Stimulated activated naive CD4-positive, alpha-beta T cell treated with Interleukin-2 at 50 U/mL for 16 hours (primary cell): Measurements from ENCODE around the gene LRFN4.
"Not testable (repeated sequence)": the region's sequence is repeated elsewhere in the genome, so short reads cannot be mapped to it uniquely, and the experiment has no call there.

Experiments
- DNase-seq: peaks from one replicate; lab custom pipeline; 2025; lab: John Stamatoyannopoulos, UW

LRFN4 gene

DNA sequence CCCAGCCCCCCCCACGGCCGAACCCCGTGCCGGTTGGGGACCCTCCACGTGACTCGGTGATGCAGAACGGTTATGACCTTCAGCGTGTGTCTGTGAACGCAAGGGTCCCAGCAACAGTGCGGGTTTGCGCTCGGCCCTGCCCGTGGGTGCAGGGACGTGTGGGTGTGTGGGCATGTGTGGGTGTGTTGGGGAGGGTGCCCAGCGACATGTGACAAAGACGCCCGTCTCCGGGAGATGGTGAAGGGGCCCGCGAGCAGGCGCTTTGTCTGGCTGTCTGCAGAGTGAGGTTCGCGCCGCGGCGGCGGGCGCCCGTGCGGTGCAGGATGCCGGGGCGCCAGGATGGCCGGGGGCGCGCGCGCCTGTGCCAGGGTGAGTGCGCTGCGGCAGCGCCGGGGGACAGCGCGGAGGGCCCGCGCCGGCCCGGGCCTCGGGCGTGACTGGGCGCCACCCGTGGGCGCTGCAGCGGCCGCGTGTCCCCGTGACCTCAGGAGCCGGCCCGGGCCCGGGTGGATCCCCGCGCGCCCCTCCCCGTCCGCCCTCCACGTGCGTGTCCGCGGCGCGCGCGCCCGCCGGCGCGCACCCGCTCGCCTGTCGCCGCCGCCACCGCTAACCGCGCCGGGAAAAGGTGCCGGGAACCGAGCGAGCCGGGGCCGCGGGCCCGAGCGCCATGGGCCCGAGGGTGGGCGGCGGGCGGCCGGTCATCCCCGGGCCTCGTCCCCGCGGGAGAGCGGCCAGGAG lies at the start of gene LRFN4:
Gene LRFN4 (plus strand): TSS at position 569 of the 738 bp plus-strand sequence. CDS start 681 bp downstream, outside the sequence.
- no peak for DNase-seq

GRCh38 chr11:66809592-66809991 lies 47.3 kb upstream of the LRFN4 start:
- no peak for DNase-seq

DNA sequence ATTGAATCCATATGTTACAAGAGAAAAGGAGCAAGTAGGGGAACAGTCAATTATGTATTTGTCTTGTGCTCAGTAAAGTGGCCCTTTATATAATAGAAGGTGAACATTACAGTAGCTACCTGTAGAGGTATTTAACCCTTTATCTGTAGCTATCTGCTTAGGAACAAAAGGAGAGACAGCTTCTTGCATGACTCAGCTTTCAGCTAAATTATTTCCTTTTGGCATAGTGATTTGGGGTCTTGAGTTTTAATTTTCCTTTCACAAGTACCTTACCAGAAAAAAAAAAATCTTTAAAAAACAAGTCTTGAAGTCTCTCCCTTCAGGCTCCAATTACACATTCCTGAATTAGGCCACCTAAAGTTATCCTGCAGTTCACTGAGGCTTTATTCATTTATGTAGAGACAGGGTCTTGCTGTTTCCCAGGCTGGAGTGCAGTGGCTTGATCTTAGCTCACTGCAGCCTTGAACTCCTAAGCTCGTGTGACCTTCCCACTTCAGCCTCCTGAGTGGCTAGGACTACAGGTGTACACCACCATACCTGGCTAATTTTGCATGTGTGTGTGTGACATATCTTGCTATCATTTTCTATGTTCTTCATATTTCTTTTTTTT lies 46.2 kb upstream of the LRFN4 start:
- DNase-seq = no peak

DNA sequence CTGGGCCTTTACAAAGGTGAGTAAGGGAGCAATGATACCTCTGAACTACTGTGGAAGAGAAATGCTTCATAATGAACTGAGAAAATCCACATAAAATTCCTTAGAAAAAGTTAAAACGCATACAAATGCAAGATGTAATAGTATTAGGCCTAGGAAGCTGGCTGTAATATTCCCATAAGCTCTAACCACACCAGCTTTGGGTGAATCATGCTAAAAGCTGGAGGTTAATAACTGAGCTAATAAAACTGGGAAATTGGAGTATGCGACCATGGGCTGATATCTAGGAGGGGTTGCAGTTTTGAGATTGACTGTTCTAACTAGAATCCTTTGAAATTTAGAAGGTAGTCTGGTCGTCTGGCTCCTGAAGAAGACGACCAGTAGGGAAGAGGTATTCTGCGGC lies 42.2 kb upstream of the LRFN4 start:
- no peak for DNase-seq

DNA sequence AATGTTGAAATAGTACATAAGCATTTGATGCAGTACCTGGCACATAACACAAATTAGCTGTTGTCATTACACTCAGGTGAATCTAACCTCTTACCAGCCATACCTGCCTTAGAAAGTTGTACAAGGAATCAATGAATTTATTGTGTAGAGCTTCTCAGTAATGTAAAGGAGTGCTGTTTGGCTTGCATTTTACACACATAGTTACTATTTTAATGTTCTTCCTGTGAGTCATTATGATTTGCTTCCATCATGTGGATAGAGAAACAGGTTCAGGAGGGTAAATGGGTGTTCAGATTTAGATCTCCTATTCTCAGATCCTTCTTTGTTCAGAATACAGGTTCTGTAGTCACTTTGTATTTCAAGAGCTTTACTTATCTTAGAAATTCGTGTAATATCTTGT lies 41.2 kb upstream of the LRFN4 start:
- DNase-seq = no peak

GRCh38 chr11:66818231-66818955 lies 38.5 kb upstream of the LRFN4 start:
- no peak for DNase-seq

GRCh38 chr11:66820381-66820780 lies 36.5 kb upstream of the LRFN4 start:
- DNase-seq = no peak

DNA sequence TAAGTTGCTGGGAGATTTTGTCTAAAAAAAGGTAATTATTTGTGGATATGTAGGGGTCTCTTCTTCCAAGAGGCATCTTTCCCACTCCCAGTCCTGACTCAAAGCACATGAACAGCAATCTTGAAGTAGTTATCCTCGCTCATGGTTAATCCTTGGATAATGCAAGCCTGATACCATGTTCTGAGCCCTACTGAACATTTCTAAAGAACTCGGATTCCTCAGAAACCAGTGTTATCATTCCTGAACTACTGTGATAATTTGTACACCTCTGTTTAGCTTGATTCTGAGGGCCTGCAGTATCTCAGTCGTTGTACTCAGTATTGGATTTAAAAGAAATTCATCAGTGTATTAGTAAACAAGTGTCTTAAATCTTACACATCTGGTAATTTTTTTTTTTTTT lies 36.0 kb upstream of the LRFN4 start:
- no peak for DNase-seq

DNA sequence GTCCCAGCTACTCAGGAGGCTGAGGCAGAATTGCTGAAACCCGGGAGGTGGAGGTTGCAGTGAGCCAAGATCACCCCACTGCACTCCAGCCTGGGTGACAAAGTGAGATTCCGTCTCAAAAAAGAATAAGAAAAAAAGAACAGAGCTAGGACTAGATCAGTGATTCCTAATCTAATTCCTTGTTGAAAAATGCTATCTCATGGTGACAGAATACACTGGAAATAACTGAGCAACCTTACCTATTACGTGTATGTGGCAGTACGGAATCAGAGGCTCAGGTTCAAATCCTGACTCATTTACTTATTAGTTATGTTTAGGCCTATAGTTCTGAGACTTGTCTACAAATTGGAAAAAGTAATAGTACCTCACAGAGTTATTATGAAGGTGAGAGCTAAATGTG lies 33.2 kb upstream of the LRFN4 start:
- no peak for DNase-seq

GRCh38 chr11:66824573-66824972 lies 32.3 kb upstream of the LRFN4 start:
- DNase-seq = not testable (repeated sequence)

DNA sequence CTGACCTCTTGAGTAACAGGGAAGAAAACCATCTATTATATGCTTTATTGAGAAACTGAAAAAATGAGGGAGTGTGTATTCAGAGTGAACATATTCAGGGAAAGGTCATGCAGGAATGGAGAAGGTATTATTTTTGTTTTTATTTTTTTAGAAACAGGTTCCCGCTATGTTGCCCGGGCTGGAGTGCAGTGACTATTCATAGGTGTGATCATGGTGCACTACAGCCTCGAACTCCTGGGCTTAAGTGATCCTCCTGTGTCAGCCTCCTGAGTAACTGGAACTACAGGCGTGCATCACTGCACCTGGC lies 22.4 kb upstream of the LRFN4 start:
- DNase-seq = no peak

- DNase-seq = no peak
Measured at GRCh38 chr11:66834943-66835342, 21.9 kb upstream of the LRFN4 start.

- DNase-seq = no peak
Measured at GRCh38 chr11:66835768-66836405, 21.0 kb upstream of the LRFN4 start.

GRCh38 chr11:66840317-66841091 lies 16.4 kb upstream of the LRFN4 start:
- DNase-seq = no peak

DNA sequence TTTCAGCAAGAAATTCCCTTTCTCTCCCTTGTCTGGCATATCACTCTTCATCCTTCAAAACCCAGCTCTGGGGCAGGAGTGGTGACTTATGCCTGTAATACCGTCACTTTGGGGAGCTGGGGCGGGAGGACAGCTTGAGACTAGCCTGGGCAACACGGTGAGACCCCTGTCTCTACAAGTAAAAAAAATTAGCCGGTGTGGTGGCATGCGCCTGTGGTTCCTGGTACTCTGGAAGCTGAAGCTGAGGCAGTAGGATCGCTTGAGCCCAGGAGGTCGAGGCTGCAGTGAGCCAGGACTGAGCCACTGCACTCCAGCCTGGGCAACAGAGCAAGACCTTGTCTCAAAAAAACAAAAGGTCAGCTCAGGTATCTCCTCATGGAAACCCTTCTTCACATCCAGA lies 15.0 kb upstream of the LRFN4 start:
- no peak for DNase-seq

DNA sequence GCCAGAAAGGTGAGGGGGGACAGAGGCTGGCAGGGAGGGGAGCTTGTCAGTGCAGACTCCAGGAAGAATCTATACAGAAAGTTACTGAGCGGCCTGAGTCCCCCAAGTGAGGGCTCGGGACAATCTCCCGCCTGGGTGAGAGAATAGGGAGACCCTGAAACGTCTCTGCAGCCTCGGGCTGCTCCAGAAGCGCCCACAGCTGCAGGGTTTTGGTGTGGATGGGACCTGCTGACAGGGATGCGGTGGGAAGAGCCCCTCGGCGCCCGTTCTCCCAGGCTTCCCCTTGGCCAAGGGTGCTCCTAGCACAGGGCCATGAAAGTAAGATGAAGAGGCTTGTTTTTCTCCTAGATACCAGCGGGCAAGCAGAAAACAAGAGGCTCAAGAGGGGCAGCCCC lies 14.4 kb upstream of the LRFN4 start:
- no peak for DNase-seq

DNA sequence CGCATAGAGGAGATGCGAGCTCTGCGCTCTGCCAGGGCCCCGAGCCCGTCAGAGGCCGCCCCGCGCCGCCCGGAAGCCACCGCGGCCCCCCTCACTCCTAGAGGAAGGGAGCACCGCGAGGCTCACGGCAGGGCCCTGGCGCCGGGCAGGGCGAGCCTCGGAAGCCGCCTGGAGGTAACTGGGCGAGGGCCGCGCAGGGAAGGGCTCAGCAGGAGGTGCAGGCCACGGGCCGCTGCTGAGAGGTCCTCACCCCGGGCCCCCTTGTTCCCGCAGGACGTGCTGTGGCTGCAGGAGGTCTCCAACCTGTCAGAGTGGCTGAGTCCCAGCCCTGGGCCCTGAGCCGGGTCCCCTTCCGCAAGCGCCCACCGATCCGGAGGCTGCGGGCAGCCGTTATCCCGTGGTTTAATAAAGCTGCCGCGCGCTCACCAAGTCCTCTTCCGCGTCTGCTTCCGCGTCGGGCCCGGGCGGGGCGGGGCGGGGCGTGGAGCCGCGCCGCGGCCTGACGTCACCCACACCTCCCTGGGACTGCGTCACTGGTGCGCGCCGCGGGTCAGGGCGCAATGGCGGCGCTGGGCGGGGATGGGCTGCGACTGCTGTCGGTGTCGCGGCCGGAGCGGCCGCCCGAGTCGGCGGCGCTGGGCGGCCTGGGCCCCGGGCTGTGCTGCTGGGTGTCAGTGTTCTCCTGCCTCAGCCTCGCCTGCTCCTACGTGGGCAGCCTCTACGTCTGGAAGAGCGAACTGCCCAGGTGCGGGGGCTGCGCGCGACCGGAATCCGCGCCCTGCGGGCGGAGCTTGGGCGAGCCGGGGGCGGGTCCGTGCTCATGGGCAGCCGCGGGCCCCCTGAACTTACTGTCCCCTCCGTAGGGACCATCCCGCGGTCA lies 13.7 kb upstream of the LRFN4 start, which contains the start of gene RCE1:
Gene RCE1 (plus strand): TSS at position 546 of the 880 bp plus-strand sequence. CDS start 15 bp downstream, at position 561.
- peak; percentile 87 for DNase-seq

- DNase-seq = no peak
Measured at GRCh38 chr11:66843776-66844495, 12.9 kb upstream of the LRFN4 start.

DNA sequence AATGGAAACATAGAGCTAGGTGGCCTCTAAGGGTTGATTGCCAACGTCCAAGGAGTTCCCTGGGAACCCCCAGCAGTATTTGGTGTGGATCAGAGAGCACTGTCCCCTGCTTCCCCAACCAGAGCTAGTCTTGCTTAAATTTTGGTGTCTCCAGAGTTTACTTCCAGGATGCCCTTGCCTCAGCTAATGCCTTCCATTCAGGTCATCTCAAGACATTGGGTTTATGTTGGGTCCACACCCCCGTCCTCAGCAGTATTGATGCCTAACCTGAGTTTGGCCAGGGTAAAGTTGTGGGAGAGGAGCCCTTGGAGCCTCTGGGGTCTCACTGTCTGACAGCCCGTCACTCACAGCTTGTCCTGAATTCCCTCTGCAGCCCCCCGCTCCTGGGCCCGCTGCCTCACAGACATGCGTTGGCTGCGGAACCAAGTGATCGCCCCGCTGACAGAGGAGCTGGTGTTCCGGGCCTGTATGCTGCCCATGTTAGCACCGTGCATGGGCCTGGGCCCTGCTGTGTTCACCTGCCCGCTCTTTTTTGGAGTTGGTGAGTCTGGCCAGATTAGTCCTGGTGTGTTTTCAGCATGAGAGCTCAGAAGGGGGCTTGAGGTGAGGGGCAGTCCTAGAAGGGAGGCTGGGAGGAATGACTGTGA lies 12.2 kb upstream of the LRFN4 start:
- no peak for DNase-seq
